HG02763 (cell line): Measurements from ENCODE around the gene MID1IP1.

Experiments
- ATAC-seq: cut with Tn5 transposase; IDR thresholded peaks from one replicate; pipeline ENCODE4 v1.9.1; 2021; ENCODE audit warnings: mild to moderate bottlenecking, moderate library complexity; ENCODE audit not compliant: unreplicated experiment

Gene MID1IP1

GRCh38 chrX:38811515-38812243 lies 10.4 kb downstream of the MID1IP1 start:
- no peak for ATAC-seq

- ATAC-seq = no peak
Observed at GRCh38 chrX:38816155-38816554, 14.9 kb downstream of the MID1IP1 start.

GRCh38 chrX:38817004-38817703 lies 15.9 kb downstream of the MID1IP1 start:
- ATAC-seq = no peak

GRCh38 chrX:38819163-38819562 lies 17.9 kb downstream of the MID1IP1 start:
- no peak for ATAC-seq

GRCh38 chrX:38819709-38820108 lies 18.4 kb downstream of the MID1IP1 start:
- no peak for ATAC-seq

- ATAC-seq = no peak
Observed at GRCh38 chrX:38820751-38821150, 19.5 kb downstream of the MID1IP1 start.

GRCh38 chrX:38824176-38824575 lies 22.9 kb downstream of the MID1IP1 start:
- ATAC-seq = no peak

GRCh38 chrX:38831949-38832348 lies 30.7 kb downstream of the MID1IP1 start:
- no peak for ATAC-seq

GRCh38 chrX:38837389-38837788 lies 36.1 kb downstream of the MID1IP1 start:
- no peak for ATAC-seq

GRCh38 chrX:38839277-38839676 lies 38.0 kb downstream of the MID1IP1 start:
- no peak for ATAC-seq

- ATAC-seq = no peak
Observed at GRCh38 chrX:38839944-38840343, 38.7 kb downstream of the MID1IP1 start.

- no peak for ATAC-seq
Observed at GRCh38 chrX:38841750-38842149, 40.5 kb downstream of the MID1IP1 start.

- no peak for ATAC-seq
Observed at GRCh38 chrX:38845426-38845825, 44.2 kb downstream of the MID1IP1 start.

- ATAC-seq = no peak
Observed at GRCh38 chrX:38847206-38847902, 46.1 kb downstream of the MID1IP1 start.

- ATAC-seq = no peak
Observed at GRCh38 chrX:38847903-38848230, 46.6 kb downstream of the MID1IP1 start.

- ATAC-seq = no peak
Observed at GRCh38 chrX:38848671-38849455, 47.6 kb downstream of the MID1IP1 start.

- ATAC-seq = no peak
Observed at GRCh38 chrX:38850807-38851544, 49.7 kb downstream of the MID1IP1 start.

GRCh38 chrX:38854305-38854704 lies 53.0 kb downstream of the MID1IP1 start:
- ATAC-seq = no peak
